IPS-11a (cell line): ENCODE results near the gene COG2.
"Not testable (repeated sequence)": the region's sequence is repeated elsewhere in the genome, so short reads cannot be mapped to it uniquely, and the experiment has no call there.

Source experiments
- H3K4me3 ChIP-seq: one replicate; pipeline ENCODE4 v1.5.1; 2013; ENCODE audit warnings: low read depth, low read length, control low read depth

The COG2 gene

DNA sequence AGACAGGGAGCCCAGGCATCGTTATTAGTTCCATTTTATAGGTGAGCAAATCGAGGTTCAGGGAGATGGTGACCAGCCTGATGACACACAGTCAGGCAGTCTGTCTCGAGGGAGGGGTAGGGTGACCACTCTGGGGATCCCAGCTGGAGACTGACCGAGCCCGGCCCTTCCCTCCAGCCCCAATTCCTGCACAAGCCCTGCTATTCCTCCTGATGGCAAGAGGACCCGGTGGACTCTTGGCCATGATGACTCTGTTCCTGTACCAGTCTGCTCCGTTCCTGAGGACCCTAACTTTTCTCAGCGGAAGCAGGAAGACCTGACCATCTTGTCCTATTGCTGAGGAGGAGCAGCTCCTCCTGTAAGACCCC, 71.2 kb downstream of the COG2 start:
- no peak overlapping the region for H3K4me3 ChIP-seq

DNA sequence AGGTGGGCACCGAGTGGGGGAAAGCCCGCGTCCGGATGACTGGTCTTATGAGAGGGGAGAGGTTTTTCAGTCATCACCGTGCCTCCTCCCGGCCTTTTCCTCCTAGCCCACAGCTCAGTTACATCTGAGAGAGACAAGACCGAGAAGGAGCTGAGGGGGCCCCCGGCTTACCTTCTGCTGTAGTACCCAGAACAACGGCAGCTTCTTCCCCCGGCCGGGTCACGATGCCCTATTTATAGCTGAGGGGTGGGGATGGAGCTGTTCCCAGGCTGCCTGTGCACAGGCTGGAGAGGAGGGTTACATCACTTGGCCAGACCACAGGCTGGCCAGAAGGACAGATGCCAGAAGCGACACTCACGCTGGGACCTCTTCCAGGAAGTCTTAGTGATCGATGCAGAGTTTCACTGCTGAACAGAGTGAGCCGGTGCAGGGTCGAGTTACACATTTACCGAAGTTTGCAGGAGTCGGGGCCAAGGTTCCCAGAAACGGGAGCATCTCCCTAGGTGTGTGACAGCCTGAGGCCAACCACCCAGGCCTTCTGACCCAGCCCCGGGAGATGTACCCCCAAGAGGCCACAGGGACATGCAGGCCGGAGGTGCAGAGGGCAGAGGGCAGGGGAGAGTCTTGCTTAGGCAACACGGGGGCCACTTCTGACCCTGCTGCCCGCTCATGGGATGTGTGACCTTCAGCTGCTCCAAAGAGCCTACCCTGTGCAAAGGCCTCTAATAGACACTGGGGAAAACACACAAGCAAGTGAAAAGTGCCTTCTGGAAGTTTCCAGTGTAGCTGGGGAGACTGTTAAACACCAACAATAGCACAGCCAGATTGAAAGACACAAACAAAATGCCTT, 71.9 kb downstream of the COG2 start, which contains the start of gene AGT:
AGT (minus strand) TSS at position 208 of the 850 bp plus-strand sequence. CDS start 3,299 bp downstream, outside the sequence.
- no peak within 1 kb of the TSS for H3K4me3 ChIP-seq

DNA sequence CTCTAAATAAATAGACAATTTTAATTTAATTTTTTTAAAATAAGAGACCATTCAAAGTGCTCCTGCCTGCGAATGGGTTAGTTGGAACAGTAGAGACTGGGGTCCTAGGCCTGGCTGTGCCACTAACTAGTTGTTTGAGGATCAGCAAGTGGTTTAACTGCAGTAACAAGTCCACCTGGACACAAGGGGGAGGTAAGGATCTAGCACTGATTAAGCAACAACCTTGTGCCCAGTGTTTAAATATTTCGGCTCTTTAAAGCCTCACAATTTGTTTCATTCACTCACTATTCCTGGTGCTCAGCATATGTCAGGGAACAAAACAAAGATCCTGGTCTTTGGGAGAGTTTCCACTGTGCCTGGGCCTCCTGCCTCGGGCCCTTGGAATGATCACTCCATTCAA, 73.2 kb downstream of the COG2 start:
- no peak overlapping the region for H3K4me3 ChIP-seq

DNA sequence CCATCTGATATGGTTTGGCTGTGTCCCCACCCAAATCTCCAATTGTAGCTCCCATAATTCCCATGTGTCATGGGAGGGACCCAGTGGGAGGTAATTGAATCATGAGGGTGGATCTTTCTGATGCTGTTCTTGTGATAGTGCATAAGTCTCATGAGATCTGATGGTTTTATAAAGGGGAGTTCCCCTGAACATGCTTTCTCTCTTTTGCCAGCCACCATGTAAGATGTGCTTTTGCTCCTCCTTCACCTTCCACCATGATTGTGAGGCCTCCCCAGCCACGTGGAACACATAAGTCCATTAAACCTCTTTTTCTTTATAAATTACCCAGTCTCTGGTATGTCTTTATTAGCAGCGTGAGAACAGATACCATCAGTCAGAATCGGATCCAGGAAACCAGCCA, 74.2 kb downstream of the COG2 start:
- not testable (repeated sequence) for H3K4me3 ChIP-seq

DNA sequence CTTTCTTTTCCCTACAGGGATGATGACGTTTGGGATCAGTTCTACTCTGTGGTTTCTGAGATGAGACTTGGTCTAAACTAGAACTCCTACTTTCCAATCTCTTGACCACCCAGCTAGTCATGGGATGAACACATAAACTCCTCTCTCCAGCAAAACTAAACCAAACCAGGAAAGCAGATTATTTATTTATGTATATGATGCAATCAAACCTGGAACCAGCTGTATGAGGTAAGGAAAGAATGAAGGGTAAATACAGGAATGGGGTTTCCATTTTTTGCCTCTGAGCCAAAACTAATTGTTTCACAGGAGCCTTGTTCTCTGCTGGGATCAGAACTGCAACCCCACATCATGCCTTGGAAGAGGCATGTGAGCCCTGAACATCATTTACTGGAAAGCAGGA, 75.0 kb downstream of the COG2 start:
- H3K4me3 ChIP-seq: no peak overlapping the region

DNA sequence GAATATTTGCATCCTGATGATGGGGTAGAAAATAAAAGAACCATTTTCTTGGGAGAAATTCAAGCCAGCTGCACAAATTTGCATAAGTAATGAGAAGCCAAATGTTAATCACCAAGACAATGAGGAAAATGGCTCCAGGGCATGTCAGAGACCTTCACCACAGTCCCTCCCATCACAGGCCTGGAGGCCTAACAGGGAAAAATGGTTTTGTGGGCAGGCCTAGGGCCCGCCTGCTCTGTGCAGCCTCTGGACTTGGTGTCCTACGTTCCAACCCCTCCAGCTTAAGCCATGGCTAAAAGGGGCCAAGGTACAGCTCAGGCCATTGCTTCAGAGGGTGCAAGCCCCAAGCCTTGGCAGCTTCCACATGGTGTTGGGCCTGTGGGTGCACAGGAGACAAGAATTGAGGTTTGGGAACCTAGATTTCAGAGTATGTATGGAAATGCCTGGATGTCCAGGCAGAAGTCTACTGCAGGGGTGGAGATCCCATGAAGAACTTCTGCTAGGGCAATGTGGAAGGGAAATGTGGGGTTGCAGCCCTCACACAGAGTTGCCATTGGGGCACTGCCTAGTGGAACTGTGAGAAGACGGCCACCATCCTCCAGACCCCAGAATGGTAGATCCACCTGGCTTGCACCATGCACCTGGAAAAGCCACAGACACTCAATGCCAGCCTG, 79.7 kb downstream of the COG2 start:
- not testable (repeated sequence) for H3K4me3 ChIP-seq

DNA sequence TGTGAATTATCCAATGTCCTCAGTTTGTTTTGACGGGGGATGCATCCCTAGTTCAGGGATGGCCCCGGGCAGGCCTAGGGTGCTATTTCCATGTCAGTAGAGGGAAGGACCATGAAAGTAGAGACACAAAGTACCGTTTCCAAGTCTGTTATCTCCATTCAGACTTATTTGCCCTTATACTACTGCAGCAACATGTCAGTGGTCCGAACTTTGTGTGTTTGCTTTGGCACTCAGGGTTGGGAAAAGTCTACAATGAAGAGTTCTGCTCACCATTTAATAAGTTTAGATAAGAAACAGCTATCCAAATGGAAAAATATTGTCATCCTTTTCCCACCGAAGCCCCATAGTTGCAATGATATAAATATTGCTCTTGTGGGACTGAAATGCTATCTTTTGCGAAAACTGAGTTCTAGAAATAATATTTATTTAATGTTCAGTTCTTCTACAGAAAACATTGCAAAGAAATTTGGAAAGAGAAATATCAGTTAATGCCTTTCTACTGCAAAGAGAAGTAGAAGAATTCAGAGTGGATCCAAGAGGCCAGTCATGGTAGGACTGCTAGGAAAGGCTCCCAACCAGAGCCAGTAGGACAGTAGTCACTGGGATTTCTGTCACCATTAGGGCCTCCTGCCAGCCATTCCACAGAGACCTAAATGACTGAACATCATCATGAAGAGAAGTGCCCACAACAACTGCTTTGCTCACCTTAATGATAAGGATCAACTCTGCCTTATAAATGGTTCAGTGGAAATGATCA, 83.2 kb downstream of the COG2 start:
- no peak overlapping the region for H3K4me3 ChIP-seq

DNA sequence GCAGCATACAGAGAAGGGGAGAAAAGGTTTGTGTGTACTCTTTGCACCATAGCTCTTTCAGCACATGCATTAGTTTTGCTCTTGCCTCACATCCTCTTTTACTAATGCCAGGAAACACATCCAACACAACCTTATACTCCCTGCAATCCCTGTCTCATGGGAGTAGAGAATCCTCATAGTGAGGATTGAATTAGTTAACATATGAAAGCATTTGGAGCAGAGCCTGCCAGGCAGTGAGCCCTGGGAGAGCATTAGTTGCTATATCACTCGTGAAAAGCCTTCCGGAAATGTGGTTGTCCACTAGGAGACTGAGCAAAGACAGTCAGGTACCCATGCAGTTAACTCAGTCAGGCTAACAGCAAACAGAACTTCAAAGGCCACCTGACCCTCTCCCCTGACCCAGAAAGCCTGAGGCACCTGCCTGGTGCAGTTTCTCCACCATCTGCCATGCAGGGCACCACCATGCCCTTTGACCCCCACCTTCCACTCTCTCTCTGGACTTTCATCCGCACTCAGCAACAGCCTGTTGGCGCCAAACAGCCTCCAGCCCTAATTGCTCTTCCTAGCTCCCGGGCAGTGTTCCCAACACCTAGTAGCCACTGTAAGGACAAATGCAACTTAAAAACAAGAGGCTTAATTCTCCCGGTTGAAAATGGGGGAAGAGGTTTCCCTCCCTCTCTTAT, 86.6 kb downstream of the COG2 start:
- no peak overlapping the region for H3K4me3 ChIP-seq

DNA sequence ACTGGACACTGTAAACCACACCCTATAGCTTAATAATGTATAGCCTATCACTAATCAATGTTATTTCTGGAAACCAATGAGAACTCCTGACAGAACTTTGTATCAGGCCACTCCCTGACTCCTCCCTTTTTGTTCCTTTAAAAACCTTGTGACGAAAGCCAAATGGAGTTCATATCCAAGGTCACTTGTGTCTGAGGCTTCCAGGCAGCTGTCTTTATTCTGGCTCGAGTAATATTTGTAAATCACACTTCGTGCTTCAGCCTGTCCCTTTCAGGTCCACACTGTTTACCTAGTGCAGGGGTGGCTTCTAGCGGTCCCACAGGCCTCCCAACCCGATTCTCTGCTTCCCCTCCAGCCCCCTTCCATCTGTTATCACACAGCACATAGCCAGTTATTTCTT, 88.7 kb downstream of the COG2 start:
- no peak overlapping the region for H3K4me3 ChIP-seq

DNA sequence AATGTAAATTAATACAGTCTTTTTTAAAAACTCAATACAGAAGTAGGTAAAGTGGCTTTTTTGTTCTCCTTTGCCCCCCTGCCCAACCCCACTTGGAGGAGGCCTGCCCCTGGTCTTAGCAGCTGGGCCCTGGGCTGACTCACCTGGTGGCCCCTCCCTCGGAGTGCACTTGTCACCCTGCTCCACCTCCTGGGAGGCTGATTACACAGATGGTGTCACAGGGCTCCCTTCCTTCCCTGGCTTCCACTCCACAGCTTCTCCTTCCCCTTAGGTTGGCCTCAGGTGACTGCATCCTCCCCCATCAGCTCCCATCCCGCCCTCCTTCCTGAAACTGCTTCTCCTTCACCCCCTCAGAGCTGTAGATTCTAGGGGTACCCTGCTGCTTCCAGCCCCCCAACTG, 93.2 kb downstream of the COG2 start:
- no peak overlapping the region for H3K4me3 ChIP-seq

DNA sequence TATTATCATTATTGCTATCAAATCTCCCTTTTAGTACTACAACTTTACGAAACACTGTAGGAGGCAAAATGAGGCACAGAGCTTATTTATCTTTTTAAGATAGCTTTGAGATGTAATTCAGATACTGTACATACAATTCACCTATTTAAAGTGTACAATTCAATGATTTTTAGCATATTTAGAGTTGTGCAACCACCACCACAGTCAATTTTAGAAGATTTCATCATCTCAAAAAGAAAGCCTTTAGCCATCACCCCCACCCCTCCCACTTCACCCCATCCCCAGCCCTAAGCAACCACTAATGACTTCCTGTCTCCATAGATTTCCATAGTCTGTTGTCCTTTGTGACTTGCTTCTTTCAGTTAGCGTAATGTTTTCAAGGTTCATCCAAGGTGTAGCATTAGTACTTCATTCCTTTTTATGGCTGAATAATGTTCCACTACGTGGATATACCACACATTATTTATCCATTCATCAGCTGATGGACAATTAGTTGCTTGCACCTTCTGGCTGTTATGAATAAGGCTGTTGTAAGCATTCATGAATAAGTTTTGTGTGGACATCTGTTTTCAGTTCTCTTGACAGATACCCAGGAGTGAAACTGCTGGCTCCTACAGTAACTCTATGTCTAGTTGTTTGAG, 95.5 kb downstream of the COG2 start:
- H3K4me3 ChIP-seq: no peak overlapping the region

DNA sequence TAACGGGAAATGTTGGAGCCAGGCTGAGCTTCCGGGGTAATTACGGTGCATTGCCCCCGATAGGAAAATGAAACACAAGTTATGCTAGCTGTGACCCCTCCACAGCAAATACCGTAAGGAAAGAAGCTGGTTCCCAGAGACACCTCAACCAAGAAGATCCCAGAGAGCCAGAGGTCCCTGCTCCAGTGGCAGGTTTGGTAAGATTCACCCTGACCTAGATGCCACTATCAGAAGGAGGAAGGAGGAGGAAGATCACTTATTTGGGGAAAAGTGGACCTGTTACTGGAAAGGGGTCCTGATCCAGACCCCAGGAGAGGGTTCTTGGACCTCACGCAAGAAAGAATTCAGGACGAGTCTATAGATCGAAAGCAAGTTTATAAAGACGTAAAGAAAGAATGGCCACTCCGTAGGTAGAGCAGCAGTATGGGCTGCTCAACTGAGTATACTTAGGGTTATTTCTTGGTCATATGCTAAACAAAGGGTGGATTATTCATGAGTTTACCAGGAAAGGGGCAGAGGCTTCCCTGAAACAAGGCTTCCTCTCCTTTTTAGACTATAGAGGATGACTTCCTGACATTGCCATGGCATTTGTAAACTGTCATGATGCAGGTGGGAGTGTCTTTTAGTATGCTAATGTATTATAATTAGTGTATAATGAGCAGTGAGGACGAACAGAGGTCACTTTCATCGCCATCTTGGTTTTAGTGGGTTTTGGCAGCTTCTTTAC, 97.4 kb downstream of the COG2 start:
- no peak overlapping the region for H3K4me3 ChIP-seq
